Breast epithelium (tissue), 4 donors: ENCODE data around the gene ANKH. TPM values are rescaled to one million over a fixed set of nuclear protein-coding genes. Genes with fewer than 3 reads are reported as not detected.

Experiments used
- DNase-seq, 2 donors: peaks; one replicate each; pipeline ENCODE4 v3.0.0-alpha.2; 2019; ENCODE audit warnings: low spot score in 2 of 2
- H3K27ac ChIP-seq, 2 donors: fragments of 200-600 bp; sonication (generic) in 1 of 2; one replicate each; pipeline ENCODE4 v1.5.1; 2016 to 2019; ENCODE audit warnings: mild to moderate bottlenecking in 1 of 2
- H3K27me3 ChIP-seq, 2 donors: fragments of 200-600 bp; sonication (generic) in 1 of 2; one replicate each; pipeline versions ENCODE4 v1.5.1 to v1.6.0; 2017 to 2019; ENCODE audit warnings: control low read depth in 1 of 2, mild to moderate bottlenecking in 1 of 2
- H3K36me3 ChIP-seq: fragments of 200-600 bp; one replicate; pipeline ENCODE4 v1.5.1; 2019
- H3K4me1 ChIP-seq, 2 donors: fragments of 200-600 bp; sonication (generic); one replicate each; pipeline ENCODE4 v1.5.1; 2016 to 2019; ENCODE audit warnings: control low read depth in 1 of 2
- H3K4me3 ChIP-seq, 3 donors: fragments of 200-600 bp; sonication (generic); 1 replicate in 2 of 3; 2 replicates in 1 of 3; pipeline ENCODE4 v1.5.1; 2016 to 2019; ENCODE audit warnings: mild to moderate bottlenecking in 3 of 3, moderate library complexity in 2 of 3
- H3K9me3 ChIP-seq, 2 donors: fragments of 200-600 bp; sonication (generic) in 1 of 2; one replicate each; pipeline ENCODE4 v1.5.1; 2016 to 2019; ENCODE audit warnings: control low read depth in 1 of 2
- POLR2A ChIP-seq: fragments of 450-650 bp; IDR thresholded peaks from one replicate; pipeline ENCODE4 v1.6.1; 2016; ENCODE audit warnings: antibody characterized with exemption, mild to moderate bottlenecking, moderate library complexity
- POLR2AphosphoS5 ChIP-seq, 3 donors: sonication (generic); formaldehyde crosslinking; IDR thresholded peaks; one replicate each; pipeline ENCODE4 v1.6.1; 2017; ENCODE audit warnings: antibody characterized with exemption in 3 of 3
- intact Hi-C: fragments of 100-400 bp; cut with DNase I; formaldehyde crosslinking; loops from one replicate; pipeline ENCODE4 v1.15.1; 2023; ENCODE audit warnings: low total_unique reads
- total RNA-seq, 3 donors: library from RNA; depleted of rRNA; stranded (reverse); fragments of >200 nt; gene quantifications; one replicate each; pipeline ENCODE4 v1.1.0, GENCODE V29; 2016
- TF ChIP-seq, protein P1 (sequence below), 3 donors: fragments of 450-650 bp; IDR thresholded peaks; one replicate each; pipeline ENCODE4 v1.5.1; 2016 to 2017; ENCODE audit warnings: antibody characterized with exemption in 3 of 3, mild to moderate bottlenecking in 3 of 3, moderate library complexity in 3 of 3

ANKH gene
- total RNA-seq, 3 donors from 2014 or later, result 31.5 to 83.1 (median 52.1) TPM

DNA sequence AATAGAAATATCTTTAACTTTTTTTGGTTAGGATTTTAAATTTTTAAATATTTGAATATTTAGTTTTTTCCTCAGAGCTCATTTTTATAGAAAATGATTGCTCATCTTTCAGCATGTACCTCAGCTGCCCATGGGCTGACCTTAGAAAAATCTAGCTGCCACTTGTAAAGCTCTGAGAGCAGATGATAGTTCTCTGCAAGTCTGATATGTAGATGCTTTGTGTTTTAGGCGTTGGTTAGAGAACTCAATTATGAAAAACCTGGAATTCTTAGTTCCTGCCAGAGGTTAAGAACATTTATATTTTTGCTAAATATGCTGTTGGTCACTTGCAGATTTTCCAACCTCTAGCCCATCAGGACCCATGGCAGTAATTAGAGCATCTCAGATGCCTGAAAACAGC is 192.0 kb downstream of the ANKH start:
- Histone ChIP-seq H3K4me1 (peaks cover 0 to 7% of the 10 kb centered on the region in 2 donors), H3K27ac (no peak overlapping the region), H3K27me3 (no peaks in the 10 kb centered on the region), H3K36me3 (no peaks in the 10 kb centered on the region), H3K4me3 (no peak overlapping the region), H3K9me3 (no peaks in the 10 kb centered on the region)
- intact Hi-C loops, result no loop called here
- no peak for DNase-seq
- TF ChIP-seq POLR2AphosphoS5 (IDR thresholded peaks at IDR 0.05) (no peak), POLR2A (no peak)
- TF ChIP-seq, protein P1, sequence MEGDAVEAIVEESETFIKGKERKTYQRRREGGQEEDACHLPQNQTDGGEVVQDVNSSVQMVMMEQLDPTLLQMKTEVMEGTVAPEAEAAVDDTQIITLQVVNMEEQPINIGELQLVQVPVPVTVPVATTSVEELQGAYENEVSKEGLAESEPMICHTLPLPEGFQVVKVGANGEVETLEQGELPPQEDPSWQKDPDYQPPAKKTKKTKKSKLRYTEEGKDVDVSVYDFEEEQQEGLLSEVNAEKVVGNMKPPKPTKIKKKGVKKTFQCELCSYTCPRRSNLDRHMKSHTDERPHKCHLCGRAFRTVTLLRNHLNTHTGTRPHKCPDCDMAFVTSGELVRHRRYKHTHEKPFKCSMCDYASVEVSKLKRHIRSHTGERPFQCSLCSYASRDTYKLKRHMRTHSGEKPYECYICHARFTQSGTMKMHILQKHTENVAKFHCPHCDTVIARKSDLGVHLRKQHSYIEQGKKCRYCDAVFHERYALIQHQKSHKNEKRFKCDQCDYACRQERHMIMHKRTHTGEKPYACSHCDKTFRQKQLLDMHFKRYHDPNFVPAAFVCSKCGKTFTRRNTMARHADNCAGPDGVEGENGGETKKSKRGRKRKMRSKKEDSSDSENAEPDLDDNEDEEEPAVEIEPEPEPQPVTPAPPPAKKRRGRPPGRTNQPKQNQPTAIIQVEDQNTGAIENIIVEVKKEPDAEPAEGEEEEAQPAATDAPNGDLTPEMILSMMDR (IDR thresholded peaks at IDR 0.05), result no peak

DNA sequence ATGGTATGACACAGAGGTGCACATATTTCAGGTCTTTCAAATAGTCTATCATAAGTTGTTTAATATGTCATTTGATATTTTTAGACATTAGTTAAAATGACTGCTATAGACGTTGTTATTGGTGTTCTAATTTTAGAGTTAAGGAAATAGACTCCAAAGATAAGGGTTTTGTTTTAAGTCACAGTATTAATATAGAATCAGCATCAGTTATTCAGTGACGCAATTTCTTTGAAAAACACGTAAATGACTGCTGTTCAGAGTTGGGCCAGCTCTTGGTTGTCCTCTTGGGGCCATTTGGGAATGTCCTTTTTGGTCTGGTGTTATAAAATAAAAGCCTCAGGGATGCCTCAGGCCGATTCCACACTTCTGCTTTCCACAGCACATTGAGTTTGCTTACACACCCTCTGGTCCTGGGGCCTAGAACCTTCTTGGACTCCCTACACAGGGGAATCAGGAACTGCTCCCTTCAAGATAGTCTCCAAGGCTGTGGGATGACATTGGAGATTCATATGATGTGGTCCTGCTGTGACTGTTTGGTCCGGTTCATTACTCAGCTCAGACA is 192.7 kb downstream of the ANKH start:
- intact Hi-C loops, result no loop called here
- no peaks in the 10 kb centered on the region for H3K9me3 ChIP-seq
- no peak overlapping the region for H3K4me3 ChIP-seq
- no peaks in the 10 kb centered on the region for H3K36me3 ChIP-seq
- no peak for DNase-seq
- TF ChIP-seq, protein P1 (IDR thresholded peaks at IDR 0.05), result no peak
- TF ChIP-seq POLR2A, result no peak
- peaks cover 0 to 6% of the 10 kb centered on the region in 2 donors for H3K4me1 ChIP-seq
- H3K27me3 ChIP-seq, result no peaks in the 10 kb centered on the region
- no peak overlapping the region for H3K27ac ChIP-seq

DNA sequence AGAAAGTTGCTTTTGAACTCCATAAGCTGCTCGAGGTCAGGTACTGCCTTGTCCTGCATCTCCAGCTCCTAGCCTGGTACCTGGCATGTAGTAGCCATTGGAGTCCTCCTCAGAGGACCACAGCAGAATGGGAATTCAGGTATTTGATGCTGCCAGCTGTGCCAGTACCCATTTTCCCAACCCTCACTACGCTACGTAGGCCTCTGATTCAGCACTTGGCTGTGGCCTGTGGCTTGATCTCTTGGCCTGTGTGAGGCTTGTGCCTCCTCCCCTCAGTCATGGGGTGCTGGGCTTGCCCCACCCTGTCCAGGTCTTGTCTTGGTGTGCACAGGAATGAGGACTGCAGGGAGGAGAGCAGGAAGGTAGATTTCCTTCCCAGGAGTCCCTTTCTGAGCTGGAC is 195.3 kb downstream of the ANKH start:
- intact Hi-C loops, result no loop called here
- H3K9me3 ChIP-seq, result no peaks in the 10 kb centered on the region
- no peaks in the 10 kb centered on the region for H3K27me3 ChIP-seq
- TF ChIP-seq POLR2A (no peak), POLR2AphosphoS5 (IDR thresholded peaks at IDR 0.05) (no peak)
- TF ChIP-seq, protein P1 (IDR thresholded peaks at IDR 0.05), result no peak
- no peaks in the 10 kb centered on the region for H3K36me3 ChIP-seq
- H3K4me1 ChIP-seq, result no peaks in the 10 kb centered on the region
- H3K27ac ChIP-seq, result peak overlapping the region; percentile 8 to 43
- no peak overlapping the region for H3K4me3 ChIP-seq
- no peak for DNase-seq

DNA sequence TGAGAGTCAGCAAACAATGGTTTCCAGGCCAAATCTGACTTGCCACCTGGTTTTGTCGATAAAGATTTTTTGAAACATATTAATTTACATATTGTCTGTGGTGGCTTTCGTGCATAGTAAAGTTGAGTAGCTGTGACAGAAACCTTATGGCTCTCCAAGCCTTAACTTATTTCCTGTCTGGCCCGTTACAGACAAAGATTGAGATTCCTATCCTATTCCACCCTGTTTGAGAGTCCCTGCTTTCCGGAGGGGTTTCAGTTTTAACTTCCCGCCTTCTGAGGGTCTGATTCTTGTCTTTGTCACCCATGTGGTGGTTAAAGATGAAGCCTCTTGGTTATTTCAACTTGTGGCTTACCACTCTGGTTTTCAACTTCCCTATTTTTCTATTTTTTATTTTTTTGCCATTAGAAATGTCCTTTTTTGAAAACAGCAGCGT is 195.7 kb downstream of the ANKH start:
- Histone ChIP-seq H3K9me3 (no peaks in the 10 kb centered on the region), H3K4me3 (no peak overlapping the region), H3K36me3 (no peaks in the 10 kb centered on the region), H3K4me1 (no peaks in the 10 kb centered on the region), H3K27me3 (no peaks in the 10 kb centered on the region), H3K27ac (peak overlapping the region; percentile 13 to 43)
- intact Hi-C loops, result no loop called here
- TF ChIP-seq, protein P1 (IDR thresholded peaks at IDR 0.05), result no peak
- TF ChIP-seq POLR2AphosphoS5 (IDR thresholded peaks at IDR 0.05) (no peak), POLR2A (no peak)
- no peak for DNase-seq

DNA sequence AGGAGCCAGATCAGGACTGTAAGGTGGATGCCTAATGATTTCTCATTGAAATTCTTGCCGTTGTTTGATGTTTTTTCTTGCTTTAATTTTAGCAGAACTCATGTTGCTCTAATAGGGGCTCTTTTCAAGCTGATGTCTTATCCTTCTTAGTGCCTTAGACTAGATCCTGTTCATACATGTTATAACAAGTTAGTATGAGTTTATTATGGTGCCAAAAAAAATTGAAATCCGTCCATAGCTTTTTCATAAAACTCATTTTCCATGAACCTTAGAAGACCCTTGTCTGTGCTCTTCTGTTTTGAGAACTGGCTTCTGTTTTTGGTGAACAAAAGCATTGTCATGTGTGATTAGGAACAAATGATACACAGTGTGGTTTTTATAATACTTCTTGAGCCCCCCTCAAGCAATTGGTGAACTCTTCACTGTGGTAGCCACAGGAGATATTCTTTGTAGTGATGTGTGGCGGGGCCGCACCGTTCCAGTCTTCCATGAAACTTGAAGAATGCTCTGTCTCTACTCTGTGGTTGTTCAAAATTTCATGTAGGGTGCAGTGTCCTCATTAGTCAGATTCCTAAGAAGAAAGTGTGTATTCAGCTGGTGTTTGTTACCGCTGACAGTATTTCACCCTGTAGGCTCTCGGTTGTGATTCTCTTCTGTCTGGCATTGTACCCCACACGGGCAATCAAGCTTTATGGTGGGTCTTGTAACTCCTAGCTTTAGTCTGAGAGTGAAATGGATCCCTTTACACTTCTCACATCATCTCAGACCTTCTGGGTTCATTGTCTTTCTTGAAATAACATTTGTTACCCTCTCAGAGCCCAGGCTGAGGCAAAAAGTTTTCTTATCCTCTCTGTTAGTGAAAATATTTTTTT is 196.4 kb downstream of the ANKH start:
- TF ChIP-seq POLR2A (no peak), POLR2AphosphoS5 (IDR thresholded peaks at IDR 0.05) (no peak)
- TF ChIP-seq, protein P1 (IDR thresholded peaks at IDR 0.05), result no peak
- H3K4me3 ChIP-seq, result no peak overlapping the region

More for the DNA sequence above, 196.4 kb downstream of the ANKH start:
- no peaks in the 10 kb centered on the region for H3K4me1 ChIP-seq
- H3K27me3 ChIP-seq, result no peaks in the 10 kb centered on the region
- no peaks in the 10 kb centered on the region for H3K36me3 ChIP-seq
- intact Hi-C loops, result no loop called here
- DNase-seq, result no peak
- H3K27ac ChIP-seq, result peak overlapping the region; percentile 13 to 43
- H3K9me3 ChIP-seq, result no peaks in the 10 kb centered on the region
